Esophagus squamous epithelium (tissue), 4 donors: ENCODE results near the gene ARHGEF1.

ENCODE experiments used
- CTCF ChIP-seq, 6 experiments: fragments of 450-650 bp in 4 of 6; fragments of 200-600 bp in 2 of 6; sonication (generic) in 2 of 6; IDR thresholded peaks; one replicate each; pipeline ENCODE4 v1.5.1; 2016 to 2019; ENCODE audit warnings: antibody characterized with exemption in 6 of 6, mild to moderate bottlenecking in 4 of 6, moderate library complexity in 4 of 6
- POLR2A ChIP-seq, 4 donors: fragments of 450-650 bp; IDR thresholded peaks; one replicate each; pipeline ENCODE4 v1.6.1; 2017; ENCODE audit warnings: antibody characterized with exemption in 4 of 4, mild to moderate bottlenecking in 4 of 4, moderate library complexity in 3 of 4

DNA sequence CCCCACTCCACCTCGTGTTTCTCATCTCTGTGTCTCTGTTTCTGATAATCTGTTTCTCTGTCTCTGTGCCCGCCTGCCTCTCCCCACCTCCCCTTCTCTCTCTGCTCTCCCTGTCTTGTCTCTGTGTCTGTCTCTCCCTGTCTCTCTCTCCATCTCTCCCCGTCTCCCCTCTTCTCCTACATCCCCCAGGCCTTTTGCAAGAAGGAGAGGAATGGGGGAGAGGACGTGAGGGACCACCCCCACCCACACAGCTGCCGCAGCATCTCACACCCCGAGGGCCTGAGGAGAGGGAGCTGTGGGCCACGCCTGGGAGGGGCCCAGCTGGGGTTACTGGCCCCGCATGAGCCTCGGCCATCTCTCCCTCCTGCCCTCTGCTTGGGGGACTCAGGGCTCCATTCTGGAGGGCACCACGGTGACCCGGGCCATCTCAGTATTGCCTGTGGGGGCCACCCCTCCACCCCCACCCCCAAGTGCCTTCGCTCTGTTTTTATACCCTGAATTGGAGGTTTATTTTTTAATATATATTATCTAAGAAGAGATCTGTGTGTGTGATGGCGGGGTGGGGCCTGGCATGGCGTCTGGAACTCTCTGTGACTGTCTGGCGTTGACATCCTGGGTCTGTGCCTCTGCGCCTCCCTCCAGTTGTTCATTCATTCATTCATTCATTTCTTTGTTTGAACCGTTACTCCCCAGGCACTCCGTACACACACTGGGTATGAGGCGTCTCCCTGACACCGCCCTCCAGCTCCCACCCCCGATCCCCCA, 24.1 kb downstream of the ARHGEF1 start:
- no peak for TF ChIP-seq CTCF (IDR thresholded peaks at IDR 0.05)
- no peak for TF ChIP-seq POLR2A (IDR thresholded peaks at IDR 0.05)
